GM20000 (cell line): ENCODE data around the gene BTBD17.

Experiments used
- DNase-seq: peaks from one replicate; pipeline ENCODE4 v3.0.0; 2012; ENCODE audit warnings: low spot score
- TF ChIP-seq, protein P1 (sequence below): IDR thresholded peaks from 2 replicates; pipeline ENCODE4 v1.5.1; 2012; ENCODE audit warnings: mild to moderate bottlenecking, control low read depth; ENCODE audit errors: extremely low read depth, missing control alignments

BTBD17 gene

DNA sequence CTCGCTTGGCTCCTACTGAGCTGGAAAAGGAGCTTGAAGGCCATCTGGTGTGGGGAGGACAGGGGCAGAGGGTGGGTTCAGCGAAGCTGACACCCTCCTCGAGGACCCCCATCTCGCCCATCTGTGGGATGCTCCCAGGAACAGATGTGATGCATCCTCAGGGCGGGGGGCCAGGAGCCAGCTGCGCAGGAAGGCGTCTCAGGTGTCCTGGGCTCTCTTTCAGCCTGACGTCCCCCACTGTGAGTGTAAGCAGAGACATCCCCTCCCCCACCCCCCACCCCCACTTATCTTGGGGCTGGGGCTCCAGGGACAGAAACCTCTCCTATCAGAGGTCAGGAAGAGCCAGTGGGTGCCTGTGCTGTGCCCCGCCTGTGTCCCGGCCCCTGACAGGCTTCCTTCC is 19.4 kb downstream of the BTBD17 start:
- TF ChIP-seq, protein P1, sequence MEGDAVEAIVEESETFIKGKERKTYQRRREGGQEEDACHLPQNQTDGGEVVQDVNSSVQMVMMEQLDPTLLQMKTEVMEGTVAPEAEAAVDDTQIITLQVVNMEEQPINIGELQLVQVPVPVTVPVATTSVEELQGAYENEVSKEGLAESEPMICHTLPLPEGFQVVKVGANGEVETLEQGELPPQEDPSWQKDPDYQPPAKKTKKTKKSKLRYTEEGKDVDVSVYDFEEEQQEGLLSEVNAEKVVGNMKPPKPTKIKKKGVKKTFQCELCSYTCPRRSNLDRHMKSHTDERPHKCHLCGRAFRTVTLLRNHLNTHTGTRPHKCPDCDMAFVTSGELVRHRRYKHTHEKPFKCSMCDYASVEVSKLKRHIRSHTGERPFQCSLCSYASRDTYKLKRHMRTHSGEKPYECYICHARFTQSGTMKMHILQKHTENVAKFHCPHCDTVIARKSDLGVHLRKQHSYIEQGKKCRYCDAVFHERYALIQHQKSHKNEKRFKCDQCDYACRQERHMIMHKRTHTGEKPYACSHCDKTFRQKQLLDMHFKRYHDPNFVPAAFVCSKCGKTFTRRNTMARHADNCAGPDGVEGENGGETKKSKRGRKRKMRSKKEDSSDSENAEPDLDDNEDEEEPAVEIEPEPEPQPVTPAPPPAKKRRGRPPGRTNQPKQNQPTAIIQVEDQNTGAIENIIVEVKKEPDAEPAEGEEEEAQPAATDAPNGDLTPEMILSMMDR: no peak
- DNase-seq: no peak

GRCh38 chr17:74340470-74341023 is 21.1 kb downstream of the BTBD17 start:
- TF ChIP-seq, protein P1: no peak
- no peak for DNase-seq

DNA sequence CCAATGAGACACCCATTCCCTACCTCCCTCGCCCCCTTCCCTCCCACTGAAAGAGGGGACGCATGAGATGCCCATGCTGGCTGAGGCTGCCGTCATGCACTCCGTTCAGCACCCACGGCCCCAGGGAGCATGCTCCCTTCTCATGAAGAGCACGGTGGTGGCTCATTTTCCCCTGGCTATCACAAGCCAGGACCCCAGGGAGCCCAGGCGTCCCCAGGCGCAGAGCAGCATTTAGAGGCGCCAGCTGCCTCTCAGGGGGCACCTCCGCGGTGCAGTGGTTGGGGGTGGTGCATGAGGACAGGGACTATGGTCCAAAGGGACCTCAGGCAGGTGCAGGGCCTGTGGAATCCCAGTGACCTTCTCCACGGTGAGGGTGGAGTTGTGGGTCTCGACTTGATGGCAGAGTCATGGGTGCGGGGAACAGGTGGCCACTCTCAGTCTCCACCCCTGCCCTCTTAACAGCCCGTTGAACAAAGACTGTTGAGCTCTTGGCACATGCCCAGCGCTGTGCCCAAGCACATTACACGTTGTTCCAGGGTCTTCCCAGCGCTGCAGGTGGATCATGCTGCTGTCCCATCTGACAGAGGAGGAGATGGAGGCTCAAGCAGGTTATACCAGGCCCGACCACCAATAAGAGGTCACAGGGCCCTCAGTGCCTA is 22.0 kb downstream of the BTBD17 start:
- no peak for DNase-seq
- TF ChIP-seq, protein P1: no peak

GRCh38 chr17:74337834-74338500 is 23.7 kb downstream of the BTBD17 start:
- DNase-seq: no peak
- TF ChIP-seq, protein P1: no peak

DNA sequence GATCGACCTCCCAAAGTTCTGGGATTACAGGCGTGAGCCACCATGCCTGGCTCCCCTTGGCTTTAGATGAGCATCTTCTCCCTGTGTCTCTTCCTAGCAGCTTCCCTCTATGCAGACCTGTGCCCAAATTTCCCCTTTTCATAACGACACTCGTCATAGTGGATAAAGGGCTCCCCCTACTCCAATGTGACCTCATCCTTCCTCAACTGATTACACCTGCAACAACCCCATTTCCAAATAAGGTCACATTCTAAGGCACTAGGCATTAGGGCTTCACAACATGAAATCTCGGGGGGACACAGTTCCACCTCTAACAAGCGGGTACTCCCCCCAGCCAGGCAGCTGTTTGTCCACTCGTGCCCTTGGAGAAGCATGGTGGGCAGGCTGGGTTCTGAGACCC is 25.4 kb downstream of the BTBD17 start:
- TF ChIP-seq, protein P1: no peak
- DNase-seq: no peak

DNA sequence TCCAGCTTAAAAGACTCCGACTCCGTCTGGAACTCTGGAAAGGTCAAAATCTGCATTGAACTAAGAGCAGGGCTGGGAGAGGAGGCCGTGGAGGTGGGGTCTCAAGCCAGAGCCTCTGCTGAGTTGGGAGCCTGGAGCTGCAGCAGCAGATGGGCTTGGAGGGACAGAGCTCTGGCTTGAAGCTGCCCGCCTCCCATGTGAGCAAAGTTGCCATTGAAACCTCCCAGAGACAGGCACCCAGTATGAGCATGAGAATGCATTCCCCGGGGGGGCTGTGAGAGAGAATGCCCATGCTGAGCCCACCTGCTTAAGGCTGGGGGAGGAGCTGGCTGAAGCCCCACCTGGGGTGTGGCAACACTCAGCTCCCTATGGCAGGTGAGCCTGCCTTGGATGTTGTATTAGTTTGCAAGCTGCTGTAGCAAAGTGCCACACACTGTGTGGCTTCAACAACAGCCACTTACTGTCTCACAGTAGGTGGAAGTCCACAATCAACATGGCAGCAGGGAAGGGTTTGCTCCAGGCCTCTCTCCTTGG is 26.1 kb downstream of the BTBD17 start:
- TF ChIP-seq, protein P1: no peak

DNA sequence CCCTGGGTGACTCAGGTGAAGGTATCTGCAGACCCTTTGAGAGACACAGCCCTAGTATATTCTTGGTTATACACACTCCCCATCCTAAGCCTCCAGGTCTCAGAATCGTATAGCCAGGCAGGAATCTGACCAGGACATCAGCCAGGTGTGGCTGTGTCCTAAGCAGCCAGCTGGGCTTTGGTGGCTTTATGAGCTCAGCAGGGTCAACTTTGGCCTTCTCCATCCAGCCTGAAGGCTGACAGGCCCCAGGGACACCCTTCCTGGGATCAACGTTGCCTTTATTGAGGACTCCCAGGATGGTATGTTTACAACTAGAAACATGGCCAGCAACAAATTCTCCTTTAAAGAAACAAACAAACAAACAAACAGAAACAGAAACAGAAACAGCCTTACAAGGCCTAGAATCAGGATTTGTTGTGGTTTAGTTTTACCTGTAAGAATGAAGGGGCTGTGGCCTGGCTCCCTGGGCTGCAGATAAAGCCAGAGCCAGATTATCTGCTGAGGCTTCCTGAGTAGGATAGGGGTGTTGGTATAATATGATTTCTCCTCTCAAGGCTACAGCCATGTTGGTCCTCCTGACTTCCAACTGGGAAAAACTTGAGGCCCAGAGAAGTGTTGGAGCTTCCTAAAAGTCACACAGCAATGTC is 27.2 kb downstream of the BTBD17 start:
- TF ChIP-seq, protein P1: no peak
- DNase-seq: no peak

More for the DNA sequence above, 26.1 kb downstream of the BTBD17 start:
- no peak for DNase-seq
